PFSK-1 (cell line): Measurements from ENCODE around the gene MTIF3.

Experiments
- FOXP2 ChIP-seq: optimal IDR thresholded peaks from 2 replicates; pipeline ENCODE3; 2011; ENCODE audit warnings: borderline replicate concordance, control low read depth, inconsistent platforms; ENCODE audit not compliant: insufficient read depth; ENCODE audit errors: extremely low read length, extremely low read depth
- POLR2AphosphoS5 ChIP-seq: IDR thresholded peaks from 2 replicates; pipeline ENCODE4 v1.6.1; 2012; ENCODE audit warnings: low read depth, mild to moderate bottlenecking, control low read depth, low read length, moderate library complexity
- SIN3A ChIP-seq: IDR thresholded peaks from 2 replicates; pipeline ENCODE4 v1.6.1; 2012; ENCODE audit warnings: mild to moderate bottlenecking, low read length, moderate library complexity, borderline replicate concordance; ENCODE audit not compliant: insufficient read depth
- TAF1 ChIP-seq: IDR thresholded peaks from 2 replicates; pipeline ENCODE4 v1.6.1; 2012; ENCODE audit warnings: low read length, control low read depth, borderline replicate concordance; ENCODE audit not compliant: insufficient read depth
- TF ChIP-seq, protein P1 (sequence below), 2 experiments: IDR thresholded peaks; 2 replicates each; pipeline versions ENCODE4 v1.6.1 to v1.8.0; 2011 to 2012; ENCODE audit warnings: low read depth in 2 of 2, low read length in 2 of 2, control low read depth in 1 of 2, inconsistent platforms in 1 of 2, mild to moderate bottlenecking in 1 of 2, moderate library complexity in 1 of 2; ENCODE audit not compliant: insufficient read depth in 1 of 2

The MTIF3 gene

DNA sequence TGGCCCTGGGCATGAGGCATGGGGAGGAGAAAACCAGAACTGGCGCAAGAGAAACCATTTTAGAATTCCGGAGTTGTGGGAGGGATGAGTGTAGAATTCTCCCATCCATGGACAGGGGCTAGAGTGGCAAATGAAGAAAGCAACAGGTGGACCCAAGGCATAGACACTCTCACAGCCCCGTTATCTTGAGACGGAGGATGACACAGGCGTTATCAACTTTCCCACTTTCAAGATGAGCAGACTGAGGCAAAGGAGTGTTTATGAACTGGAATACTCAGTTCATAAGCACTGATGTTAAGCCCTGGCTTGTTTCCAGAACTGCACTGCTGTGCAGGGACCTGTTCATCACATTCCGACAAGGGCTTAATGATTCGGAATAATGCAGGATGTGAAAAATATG lies 27.0 kb downstream of the MTIF3 start:
- TF ChIP-seq, protein P1, sequence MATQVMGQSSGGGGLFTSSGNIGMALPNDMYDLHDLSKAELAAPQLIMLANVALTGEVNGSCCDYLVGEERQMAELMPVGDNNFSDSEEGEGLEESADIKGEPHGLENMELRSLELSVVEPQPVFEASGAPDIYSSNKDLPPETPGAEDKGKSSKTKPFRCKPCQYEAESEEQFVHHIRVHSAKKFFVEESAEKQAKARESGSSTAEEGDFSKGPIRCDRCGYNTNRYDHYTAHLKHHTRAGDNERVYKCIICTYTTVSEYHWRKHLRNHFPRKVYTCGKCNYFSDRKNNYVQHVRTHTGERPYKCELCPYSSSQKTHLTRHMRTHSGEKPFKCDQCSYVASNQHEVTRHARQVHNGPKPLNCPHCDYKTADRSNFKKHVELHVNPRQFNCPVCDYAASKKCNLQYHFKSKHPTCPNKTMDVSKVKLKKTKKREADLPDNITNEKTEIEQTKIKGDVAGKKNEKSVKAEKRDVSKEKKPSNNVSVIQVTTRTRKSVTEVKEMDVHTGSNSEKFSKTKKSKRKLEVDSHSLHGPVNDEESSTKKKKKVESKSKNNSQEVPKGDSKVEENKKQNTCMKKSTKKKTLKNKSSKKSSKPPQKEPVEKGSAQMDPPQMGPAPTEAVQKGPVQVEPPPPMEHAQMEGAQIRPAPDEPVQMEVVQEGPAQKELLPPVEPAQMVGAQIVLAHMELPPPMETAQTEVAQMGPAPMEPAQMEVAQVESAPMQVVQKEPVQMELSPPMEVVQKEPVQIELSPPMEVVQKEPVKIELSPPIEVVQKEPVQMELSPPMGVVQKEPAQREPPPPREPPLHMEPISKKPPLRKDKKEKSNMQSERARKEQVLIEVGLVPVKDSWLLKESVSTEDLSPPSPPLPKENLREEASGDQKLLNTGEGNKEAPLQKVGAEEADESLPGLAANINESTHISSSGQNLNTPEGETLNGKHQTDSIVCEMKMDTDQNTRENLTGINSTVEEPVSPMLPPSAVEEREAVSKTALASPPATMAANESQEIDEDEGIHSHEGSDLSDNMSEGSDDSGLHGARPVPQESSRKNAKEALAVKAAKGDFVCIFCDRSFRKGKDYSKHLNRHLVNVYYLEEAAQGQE (IDR thresholded peaks at IDR 0.05; ENCODE audit: insufficient read depth in 1 of 2, low read depth in 2 of 2, low read length in 2 of 2), result no peak
- TF ChIP-seq TAF1 (no peak), POLR2AphosphoS5 (no peak), FOXP2 (no peak), SIN3A (no peak)

DNA sequence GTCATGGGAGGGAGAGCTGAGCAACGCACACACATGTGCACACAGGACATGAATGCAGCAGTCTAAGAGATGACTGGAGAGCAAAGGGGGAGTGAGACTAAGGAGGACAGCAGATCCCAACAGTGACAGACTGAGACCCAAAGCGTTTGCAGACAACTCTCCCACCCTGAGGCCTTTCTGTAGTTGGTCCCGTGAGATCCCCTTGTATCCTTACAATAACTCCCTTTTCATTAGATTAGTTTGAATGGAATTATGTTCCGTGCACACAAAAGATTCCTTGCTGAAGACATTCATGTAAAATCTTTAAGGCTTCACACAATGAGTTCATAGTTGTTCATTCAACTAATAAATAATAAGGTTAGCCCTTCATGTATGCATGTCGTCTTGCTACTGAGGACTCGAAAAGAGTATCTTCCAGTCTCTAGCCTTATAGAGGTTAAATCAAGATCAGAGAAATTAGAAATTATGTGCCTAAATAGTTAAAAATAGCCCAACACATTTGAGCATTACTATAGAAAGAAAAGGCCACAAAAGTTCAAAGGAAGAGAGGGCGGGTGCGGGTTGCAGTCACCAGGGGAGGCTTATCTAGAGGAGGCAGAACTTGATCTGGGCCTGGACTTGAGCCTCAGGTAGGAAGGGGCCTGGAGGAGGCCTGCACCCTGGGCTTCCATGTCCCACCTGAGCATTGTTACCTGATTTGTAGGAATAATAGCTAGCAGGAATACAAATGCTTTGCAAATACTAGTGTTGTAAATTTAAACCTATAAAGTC lies 29.1 kb downstream of the MTIF3 start:
- TF ChIP-seq, protein P1 (IDR thresholded peaks at IDR 0.05; ENCODE audit: insufficient read depth in 1 of 2, low read depth in 2 of 2, low read length in 2 of 2), result no peak
- TF ChIP-seq POLR2AphosphoS5 (no peak), FOXP2 (no peak), SIN3A (no peak)

DNA sequence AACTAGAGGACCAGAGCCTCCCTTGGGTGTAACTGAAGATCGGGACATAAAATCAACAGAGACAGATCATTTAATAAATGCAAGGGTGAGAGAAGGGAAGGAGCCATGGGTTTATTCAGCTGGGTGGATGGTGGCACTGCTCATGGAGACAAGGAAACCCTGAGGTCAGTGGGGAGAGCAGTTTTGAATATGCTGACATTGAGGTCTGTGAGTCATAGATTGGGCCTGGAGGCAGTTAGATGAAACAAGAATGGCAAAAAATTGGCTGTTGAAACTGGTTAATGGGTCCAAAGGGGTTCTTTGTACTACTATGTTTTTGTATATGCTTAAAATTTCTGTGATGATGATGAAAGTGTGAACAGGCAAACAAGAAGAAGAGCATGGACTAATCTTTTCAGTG lies 31.0 kb downstream of the MTIF3 start:
- no peak for TF ChIP-seq POLR2AphosphoS5
- TF ChIP-seq, protein P1 (IDR thresholded peaks at IDR 0.05; ENCODE audit: insufficient read depth in 1 of 2, low read depth in 2 of 2, low read length in 2 of 2), result no peak
- TF ChIP-seq FOXP2, result no peak
- no peak for TF ChIP-seq SIN3A
- TF ChIP-seq TAF1, result no peak

DNA sequence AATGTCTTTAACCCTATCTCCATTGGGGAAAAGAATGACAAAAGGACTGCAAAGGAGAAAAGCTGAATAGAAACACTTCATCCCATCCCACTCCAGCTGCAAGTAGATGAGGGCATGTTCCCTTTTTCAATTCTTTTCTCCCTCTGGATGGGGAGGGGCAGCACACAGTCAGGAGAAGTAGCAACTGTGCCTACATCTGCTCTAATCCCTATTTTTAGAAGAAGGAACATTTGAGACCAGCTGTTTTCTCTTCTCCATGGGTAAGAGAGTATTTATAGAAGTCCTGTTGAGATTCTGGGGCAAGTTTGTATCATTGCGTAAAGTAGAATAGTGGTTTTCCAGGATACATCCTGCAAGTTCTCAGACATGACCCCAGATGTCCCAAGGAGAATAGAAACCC lies 35.2 kb downstream of the MTIF3 start:
- TF ChIP-seq FOXP2 (no peak), SIN3A (no peak), POLR2AphosphoS5 (no peak), TAF1 (no peak)
- TF ChIP-seq, protein P1 (IDR thresholded peaks at IDR 0.05; ENCODE audit: insufficient read depth in 1 of 2, low read depth in 2 of 2, low read length in 2 of 2), result no peak

DNA sequence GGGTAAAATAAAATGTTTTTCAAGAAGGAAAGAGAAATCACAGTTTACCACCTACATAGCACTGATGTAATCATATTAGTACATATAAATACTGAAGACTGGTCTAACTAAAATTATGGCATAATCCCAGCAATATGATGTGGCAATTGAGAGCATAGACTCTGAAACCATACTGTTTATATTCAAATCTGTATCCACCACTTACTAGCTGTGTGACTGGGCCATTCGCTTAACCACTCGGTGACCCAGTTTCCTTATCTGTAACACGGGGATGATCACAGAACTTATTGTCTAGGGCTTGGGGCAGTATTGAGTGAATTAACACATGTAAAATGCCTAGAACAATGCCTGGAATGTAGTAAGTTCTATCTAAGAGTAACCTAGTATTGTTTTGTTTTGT lies 39.0 kb downstream of the MTIF3 start:
- TF ChIP-seq TAF1 (no peak), SIN3A (no peak), FOXP2 (no peak), POLR2AphosphoS5 (no peak)
- TF ChIP-seq, protein P1 (IDR thresholded peaks at IDR 0.05; ENCODE audit: insufficient read depth in 1 of 2, low read depth in 2 of 2, low read length in 2 of 2), result no peak
